BLaER1 treated with 17β-estradiol and CSF1 and Interleukin-3, amounts not matched to agents 10 nM and 100 nM (cell line): ENCODE data around the gene DNAH7.
A peak's percentile ranks its signal among the peaks of the same experiment; 100 is the strongest.

Experiments
- H3K27ac ChIP-seq, 11 experiments: shearing (Covaris generic); formaldehyde crosslinking; 2 replicates each; pipeline ENCODE4 v1.8.1; 2022
- H3K27me3 ChIP-seq, 11 experiments: shearing (Covaris generic); formaldehyde crosslinking; 2 replicates each; pipeline ENCODE4 v1.8.1; 2022
- H3K36me3 ChIP-seq, 11 experiments: shearing (Covaris generic); formaldehyde crosslinking; 2 replicates each; pipeline ENCODE4 v1.8.1; 2022
- H3K4me1 ChIP-seq, 10 experiments: shearing (Covaris generic); formaldehyde crosslinking; 2 replicates each; pipeline ENCODE4 v1.8.1; 2022
- H3K4me2 ChIP-seq, 11 experiments: shearing (Covaris generic); formaldehyde crosslinking; 2 replicates each; pipeline ENCODE4 v1.8.1; 2022
- H3K4me3 ChIP-seq, 10 experiments: shearing (Covaris generic); formaldehyde crosslinking; 2 replicates each; pipeline ENCODE4 v1.8.1; 2022
- H3K9ac ChIP-seq, 11 experiments: shearing (Covaris generic); formaldehyde crosslinking; 2 replicates each; pipeline ENCODE4 v1.8.1; 2022
- H3K9me3 ChIP-seq, 11 experiments: shearing (Covaris generic); formaldehyde crosslinking; replicated peaks in 1 of 11; 2 replicates each; pipeline ENCODE4 v1.8.1; 2022
- H4K20me1 ChIP-seq, 11 experiments: shearing (Covaris generic); formaldehyde crosslinking; 2 replicates each; pipeline ENCODE4 v1.8.1; 2022
- Cebpa-rat ChIP-seq, 11 experiments: shearing (Covaris generic); IDR thresholded peaks; 2 replicates each; pipeline ENCODE4 v1.8.1; 2022

DNAH7 gene

DNA sequence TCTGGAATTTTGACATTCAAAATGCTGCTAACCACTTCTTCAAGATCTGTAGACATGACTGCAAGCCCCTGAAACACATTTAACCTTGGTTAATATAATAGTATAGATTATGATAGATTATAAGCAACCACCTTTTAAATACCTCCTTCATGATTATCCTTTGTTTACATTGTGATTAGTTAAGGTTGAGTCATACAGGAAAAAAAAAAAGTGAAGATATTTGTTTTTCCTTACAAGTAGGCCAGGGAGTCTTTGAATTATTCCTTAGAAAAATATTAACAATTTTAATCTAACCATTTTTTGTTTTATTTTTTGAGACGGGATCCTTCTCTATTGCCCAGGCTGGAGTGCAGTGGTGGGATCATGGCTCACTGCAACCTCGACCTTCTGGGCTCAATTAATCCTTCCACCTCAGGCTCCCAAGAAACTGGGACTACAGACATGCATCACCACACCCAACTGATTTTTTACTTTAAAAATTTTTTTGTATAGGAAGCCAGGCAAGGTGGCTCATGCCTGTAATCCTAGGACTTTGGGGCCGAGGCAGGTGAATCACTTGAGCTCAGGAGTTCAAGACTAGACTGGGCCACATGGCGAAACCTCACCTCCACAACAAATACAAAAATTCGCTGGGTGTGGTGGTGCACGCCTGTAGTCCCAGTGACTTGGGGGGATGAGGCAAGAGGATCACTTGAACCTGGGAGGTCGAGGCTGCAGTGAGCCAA lies 312.3 kb downstream of the DNAH7 start:
- H3K36me3 ChIP-seq, result no peaks in the 10 kb centered on the region
- H3K4me2 ChIP-seq, result no peak overlapping the region
- no peak overlapping the region for H3K4me3 ChIP-seq
- H3K4me1 ChIP-seq, result no peaks in the 10 kb centered on the region
- TF ChIP-seq Cebpa-rat (IDR thresholded peaks at IDR 0.05), result no peak
- H3K27ac ChIP-seq, result no peak overlapping the region
- H3K9me3 ChIP-seq, result peaks cover 0 to 8% (median 0%) of the 10 kb centered on the region in 11 experiments; a peak in 4 of 22 replicates
- H4K20me1 ChIP-seq, result no peaks in the 10 kb centered on the region
- H3K27me3 ChIP-seq, result no peaks in the 10 kb centered on the region
- no peak overlapping the region for H3K9ac ChIP-seq

DNA sequence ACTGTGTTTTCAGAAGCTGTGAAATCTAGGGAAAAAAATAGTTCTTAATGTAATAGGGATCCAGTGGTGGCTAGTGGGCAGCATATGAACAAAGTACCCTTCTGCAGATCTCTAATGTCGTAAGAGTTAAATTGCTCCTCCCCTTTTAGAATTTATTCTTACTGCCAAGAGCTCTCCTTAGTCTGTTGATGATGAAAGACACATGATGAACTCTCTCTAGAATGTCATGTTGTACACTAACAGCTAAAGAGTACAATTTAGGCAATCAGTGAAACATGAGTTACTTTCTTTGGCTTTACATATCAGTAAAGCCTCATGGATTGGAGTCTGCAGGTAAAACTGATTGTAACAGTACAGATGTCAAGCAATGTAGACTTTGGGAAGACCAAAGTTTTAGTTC lies 327.4 kb downstream of the DNAH7 start:
- H3K9ac ChIP-seq, result no peak overlapping the region
- H3K27ac ChIP-seq, result no peak overlapping the region
- no peaks in the 10 kb centered on the region for H3K27me3 ChIP-seq
- H3K4me2 ChIP-seq, result no peak overlapping the region
- peaks cover 5 to 23% (median 19%) of the 10 kb centered on the region in 11 experiments; a peak in 18 of 22 replicates for H3K9me3 ChIP-seq
- no peaks in the 10 kb centered on the region for H4K20me1 ChIP-seq
- no peak for TF ChIP-seq Cebpa-rat (IDR thresholded peaks at IDR 0.05)
- H3K4me3 ChIP-seq, result no peak overlapping the region
- H3K4me1 ChIP-seq, result no peaks in the 10 kb centered on the region
- peaks cover 11 to 70% (median 42%) of the 10 kb centered on the region in 11 experiments for H3K36me3 ChIP-seq

DNA sequence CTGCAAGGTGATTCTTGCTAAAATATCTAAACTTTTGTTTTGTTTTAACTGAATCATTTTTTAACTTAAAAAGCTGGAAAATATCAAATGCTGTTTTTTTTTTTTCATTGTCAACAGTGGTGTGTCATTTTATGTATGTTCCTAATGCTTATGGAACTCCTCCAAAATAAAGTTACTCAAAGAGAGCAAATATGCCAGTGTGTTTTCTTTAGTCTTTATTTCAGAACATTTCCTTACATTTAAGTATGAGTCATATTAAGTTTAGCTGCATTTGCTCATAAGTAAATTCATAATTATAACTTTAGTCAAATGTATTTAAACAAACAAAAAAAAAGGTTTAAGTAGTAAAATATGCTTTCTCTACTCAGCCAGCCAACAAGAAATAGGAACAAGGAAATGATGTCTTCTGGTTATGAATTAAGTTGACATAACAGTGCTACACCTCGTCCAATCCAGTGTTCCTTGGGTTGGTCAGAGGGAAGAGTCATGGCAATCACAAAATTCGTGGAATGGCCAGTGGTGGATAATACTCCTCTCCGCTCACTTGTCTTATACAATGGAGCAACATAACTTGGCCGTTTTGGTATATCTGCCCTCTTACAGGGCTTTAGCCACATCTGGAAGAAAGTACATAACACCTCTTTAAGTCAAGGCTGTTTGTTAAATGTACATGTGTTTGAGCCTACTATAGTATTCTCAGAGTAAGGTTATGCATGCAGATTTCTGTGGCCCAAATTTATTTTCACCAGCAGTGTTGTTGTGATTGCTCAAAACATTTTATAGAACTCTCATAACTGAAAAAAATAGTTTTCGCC lies 330.9 kb downstream of the DNAH7 start:
- H3K27ac ChIP-seq, result no peak overlapping the region
- H3K4me3 ChIP-seq, result no peak overlapping the region
- H3K4me2 ChIP-seq, result no peak overlapping the region
- peaks cover 0 to 10% (median 0%) of the 10 kb centered on the region in 10 experiments; a peak in 2 of 20 replicates for H3K4me1 ChIP-seq
- H3K36me3 ChIP-seq, result peaks cover 28 to 89% (median 59%) of the 10 kb centered on the region in 11 experiments
- H3K9me3 ChIP-seq, result peaks cover 0 to 7% (median 2%) of the 10 kb centered on the region in 11 experiments; a peak in 15 of 22 replicates
- H3K9ac ChIP-seq, result no peak overlapping the region
- H4K20me1 ChIP-seq, result no peaks in the 10 kb centered on the region
- no peak for TF ChIP-seq Cebpa-rat (IDR thresholded peaks at IDR 0.05)
- H3K27me3 ChIP-seq, result no peaks in the 10 kb centered on the region

DNA sequence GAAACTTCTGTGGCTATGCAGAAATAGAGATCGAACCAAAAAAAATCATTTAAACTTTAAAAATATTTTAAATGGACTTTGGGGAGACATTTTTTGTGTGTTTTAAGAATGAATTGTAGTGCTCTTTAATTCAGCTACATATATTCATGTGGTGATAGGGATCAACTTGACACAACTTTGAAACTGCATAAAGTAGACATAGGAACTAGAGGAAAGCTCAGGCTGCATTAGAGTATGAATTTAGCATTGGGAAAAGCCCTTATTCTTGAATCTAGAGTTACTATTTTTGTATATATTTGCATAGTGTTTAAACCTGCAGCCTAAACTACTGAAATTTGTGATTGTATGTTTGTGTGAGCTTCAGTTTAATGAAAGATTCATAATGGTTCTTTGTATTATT lies 333.3 kb downstream of the DNAH7 start:
- H3K4me1 ChIP-seq, result peaks cover 0 to 10% (median 0%) of the 10 kb centered on the region in 10 experiments; a peak in 2 of 20 replicates
- H3K9ac ChIP-seq, result no peak overlapping the region
- H3K27ac ChIP-seq, result no peak overlapping the region
- H3K9me3 ChIP-seq, result no peaks in the 10 kb centered on the region
- no peak for TF ChIP-seq Cebpa-rat (IDR thresholded peaks at IDR 0.05)
- H3K4me2 ChIP-seq, result no peak overlapping the region
- no peak overlapping the region for H3K4me3 ChIP-seq
- H3K36me3 ChIP-seq, result peaks cover 50 to 91% (median 71%) of the 10 kb centered on the region in 11 experiments
- no peaks in the 10 kb centered on the region for H4K20me1 ChIP-seq
- no peaks in the 10 kb centered on the region for H3K27me3 ChIP-seq

DNA sequence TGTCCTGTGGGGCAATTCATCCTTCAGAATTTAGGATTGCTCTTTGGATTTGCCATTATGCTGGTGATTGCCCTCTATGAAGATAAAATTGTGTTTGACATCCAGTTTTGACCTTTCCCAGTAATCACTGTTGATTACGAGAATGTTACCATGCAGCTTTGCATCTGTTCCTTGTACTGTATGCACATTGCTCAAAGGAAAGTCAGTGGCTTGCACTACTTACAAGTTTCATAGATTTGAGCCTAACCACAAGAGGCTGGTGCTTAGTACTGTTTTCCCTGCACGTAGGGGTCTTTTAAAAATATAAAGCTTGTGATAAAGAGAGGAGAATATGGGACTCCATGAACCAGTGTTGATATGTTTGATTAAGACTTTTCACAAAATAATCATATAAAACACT lies 333.7 kb downstream of the DNAH7 start:
- no peak overlapping the region for H3K4me3 ChIP-seq
- TF ChIP-seq Cebpa-rat (IDR thresholded peaks at IDR 0.05), result no peak

DNA sequence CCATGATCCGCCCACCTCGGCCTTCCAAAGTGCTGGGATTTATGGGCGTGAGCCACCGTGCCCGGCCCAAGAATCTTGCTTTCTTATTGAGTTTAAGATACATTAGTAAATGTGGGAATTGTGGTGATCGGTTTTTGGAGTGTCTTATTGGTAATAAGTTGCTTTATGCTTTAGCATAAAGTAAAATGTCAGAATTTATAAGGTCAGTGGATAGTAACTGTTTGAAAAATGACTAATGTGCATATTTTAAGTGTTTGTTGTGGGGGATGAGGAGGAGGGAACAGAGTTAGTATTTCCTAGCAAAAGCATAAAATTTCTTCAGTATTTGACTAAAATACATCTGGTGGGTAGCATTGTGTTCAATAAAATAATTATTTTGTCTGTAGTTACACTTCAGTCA lies 334.2 kb downstream of the DNAH7 start:
- Histone ChIP-seq H3K4me2 (no peak overlapping the region; a peak in 1 of 22 replicates), H3K4me3 (no peak overlapping the region)

More for the DNA sequence above, 333.7 kb downstream of the DNAH7 start:
- no peak overlapping the region for H3K4me2 ChIP-seq
- H3K36me3 ChIP-seq, result peaks cover 54 to 92% (median 72%) of the 10 kb centered on the region in 11 experiments
- peaks cover 0 to 10% (median 0%) of the 10 kb centered on the region in 10 experiments; a peak in 2 of 20 replicates for H3K4me1 ChIP-seq
- no peak overlapping the region for H3K27ac ChIP-seq
- no peaks in the 10 kb centered on the region for H4K20me1 ChIP-seq
- no peaks in the 10 kb centered on the region for H3K9me3 ChIP-seq
- H3K9ac ChIP-seq, result no peak overlapping the region
- no peaks in the 10 kb centered on the region for H3K27me3 ChIP-seq

DNA sequence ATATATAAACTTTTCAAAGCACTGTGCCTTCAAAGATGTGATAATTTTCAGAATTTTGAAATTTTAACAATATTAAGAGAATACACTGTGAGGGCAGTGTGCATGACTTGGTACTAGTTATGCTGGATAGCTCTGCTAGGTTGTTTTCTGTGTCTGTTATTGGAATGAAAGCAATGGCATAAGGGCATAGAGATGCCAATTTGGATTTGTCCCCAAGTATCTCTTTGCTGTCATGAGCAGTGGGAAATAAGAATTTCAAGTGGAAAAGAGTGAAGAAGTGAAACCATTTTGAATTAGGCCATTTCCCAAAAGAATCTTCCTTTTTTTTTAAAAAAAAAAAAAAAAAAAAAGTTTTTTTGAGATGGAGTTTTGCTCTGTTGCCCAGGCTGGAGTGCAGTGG lies 334.8 kb downstream of the DNAH7 start:
- H3K27ac ChIP-seq, result no peak overlapping the region
- no peaks in the 10 kb centered on the region for H4K20me1 ChIP-seq
- H3K9me3 ChIP-seq, result no peaks in the 10 kb centered on the region
- TF ChIP-seq Cebpa-rat (IDR thresholded peaks at IDR 0.05), result no peak
- H3K4me2 ChIP-seq, result peak overlapping the region in 1 of 11 experiments; percentile 3; a peak in 1 of 22 replicates
- no peaks in the 10 kb centered on the region for H3K27me3 ChIP-seq
- H3K4me1 ChIP-seq, result peaks cover 0 to 10% (median 0%) of the 10 kb centered on the region in 10 experiments; a peak in 2 of 20 replicates
- H3K9ac ChIP-seq, result no peak overlapping the region
- peaks cover 65 to 94% (median 75%) of the 10 kb centered on the region in 11 experiments for H3K36me3 ChIP-seq
- no peak overlapping the region for H3K4me3 ChIP-seq

More for the DNA sequence above, 334.2 kb downstream of the DNAH7 start:
- no peak overlapping the region for H3K27ac ChIP-seq
- H3K4me1 ChIP-seq, result peaks cover 0 to 10% (median 0%) of the 10 kb centered on the region in 10 experiments; a peak in 2 of 20 replicates
- no peaks in the 10 kb centered on the region for H4K20me1 ChIP-seq
- no peak for TF ChIP-seq Cebpa-rat (IDR thresholded peaks at IDR 0.05)
- peaks cover 60 to 92% (median 72%) of the 10 kb centered on the region in 11 experiments for H3K36me3 ChIP-seq
- H3K9ac ChIP-seq, result no peak overlapping the region
- no peaks in the 10 kb centered on the region for H3K9me3 ChIP-seq
- no peaks in the 10 kb centered on the region for H3K27me3 ChIP-seq

DNA sequence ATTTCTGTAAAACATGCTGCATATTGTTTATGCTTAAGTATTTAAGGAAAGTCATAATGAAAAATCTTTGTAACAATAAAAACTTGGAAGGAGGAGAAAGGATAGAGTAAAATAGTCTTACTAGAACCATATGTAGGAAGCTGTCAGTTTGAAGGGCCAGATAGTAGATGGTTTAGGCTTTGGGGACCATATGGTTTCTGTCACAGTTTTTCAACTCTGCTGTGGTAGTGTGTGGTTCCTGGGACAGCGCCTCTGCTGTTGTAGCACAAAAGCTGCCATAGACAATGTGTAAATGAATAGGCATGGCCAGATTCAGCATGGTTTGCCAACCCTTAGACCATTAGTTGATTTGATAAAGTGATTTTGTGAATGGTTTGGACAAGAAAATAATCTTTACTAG lies 336.1 kb downstream of the DNAH7 start:
- no peak overlapping the region for H3K4me3 ChIP-seq
- H3K27me3 ChIP-seq, result no peaks in the 10 kb centered on the region
- peaks cover 0 to 10% (median 0%) of the 10 kb centered on the region in 10 experiments; a peak in 2 of 20 replicates for H3K4me1 ChIP-seq
- H4K20me1 ChIP-seq, result no peaks in the 10 kb centered on the region; a peak in 1 of 22 replicates
- H3K9me3 ChIP-seq, result no peaks in the 10 kb centered on the region
- TF ChIP-seq Cebpa-rat (IDR thresholded peaks at IDR 0.05), result no peak
- no peak overlapping the region for H3K27ac ChIP-seq
- no peak overlapping the region for H3K4me2 ChIP-seq
- no peak overlapping the region for H3K9ac ChIP-seq
- peaks cover 71 to 97% (median 85%) of the 10 kb centered on the region in 11 experiments for H3K36me3 ChIP-seq

DNA sequence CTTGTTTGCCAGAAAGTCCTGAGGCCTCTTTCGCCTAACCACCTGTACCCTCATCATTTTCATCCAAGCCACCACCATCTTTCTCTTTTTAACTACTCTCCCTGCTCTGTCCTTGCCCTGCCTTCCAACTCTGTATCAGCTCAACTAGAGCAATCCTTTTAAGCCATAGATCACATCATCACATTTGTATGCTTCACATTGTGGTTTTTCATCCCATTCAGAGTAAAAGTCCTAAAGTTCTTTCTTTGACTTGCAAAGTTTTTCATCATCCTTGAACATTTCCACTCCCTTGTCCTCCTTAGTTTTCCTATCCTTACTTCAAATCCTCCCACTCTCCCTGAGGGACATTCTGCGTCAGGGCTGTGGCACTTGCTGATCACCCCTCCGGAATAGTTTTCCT lies 337.7 kb downstream of the DNAH7 start:
- no peaks in the 10 kb centered on the region for H3K9me3 ChIP-seq
- H4K20me1 ChIP-seq, result no peaks in the 10 kb centered on the region; a peak in 1 of 22 replicates
- no peak for TF ChIP-seq Cebpa-rat (IDR thresholded peaks at IDR 0.05)
- H3K4me3 ChIP-seq, result no peak overlapping the region
- no peak overlapping the region for H3K9ac ChIP-seq
- H3K4me2 ChIP-seq, result no peak overlapping the region
- no peak overlapping the region for H3K27ac ChIP-seq
- H3K27me3 ChIP-seq, result no peaks in the 10 kb centered on the region
- H3K36me3 ChIP-seq, result peaks cover 70 to 99% (median 85%) of the 10 kb centered on the region in 11 experiments
- H3K4me1 ChIP-seq, result peaks cover 0 to 10% (median 0%) of the 10 kb centered on the region in 10 experiments; a peak in 2 of 20 replicates
